Fibroblast of skin of left biceps (primary cell): ENCODE results near the gene HLA-DRB5.
"Not testable (repeated sequence)": the region's sequence is repeated elsewhere in the genome, so short reads cannot be mapped to it uniquely, and the experiment has no call there.

Experiments used
- DNase-seq, 2 experiments: peaks; one replicate each; pipeline ENCODE4 v3.0.0-alpha.2; 2013; ENCODE audit warnings: low read depth in 2 of 2

HLA-DRB5 gene

DNA sequence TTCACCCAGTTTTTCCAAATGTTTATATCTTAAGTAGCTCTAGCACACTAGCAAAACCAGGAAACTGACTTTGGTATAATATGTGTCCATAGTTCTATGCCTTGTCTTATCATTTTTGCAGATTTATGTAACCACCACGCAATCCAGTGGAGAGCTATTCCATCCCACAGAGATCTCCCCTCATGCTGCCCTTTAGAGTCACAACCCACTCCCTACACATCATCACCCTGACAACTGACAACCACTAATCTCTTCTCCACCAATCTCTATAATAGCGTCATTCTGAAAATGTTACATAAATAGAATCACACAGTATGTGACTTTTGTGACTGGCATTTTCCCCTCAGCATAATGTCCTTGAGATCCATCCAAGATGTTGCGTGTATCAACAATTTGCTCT is 29.1 kb downstream of the HLA-DRB5 start:
- DNase-seq: no peak

DNA sequence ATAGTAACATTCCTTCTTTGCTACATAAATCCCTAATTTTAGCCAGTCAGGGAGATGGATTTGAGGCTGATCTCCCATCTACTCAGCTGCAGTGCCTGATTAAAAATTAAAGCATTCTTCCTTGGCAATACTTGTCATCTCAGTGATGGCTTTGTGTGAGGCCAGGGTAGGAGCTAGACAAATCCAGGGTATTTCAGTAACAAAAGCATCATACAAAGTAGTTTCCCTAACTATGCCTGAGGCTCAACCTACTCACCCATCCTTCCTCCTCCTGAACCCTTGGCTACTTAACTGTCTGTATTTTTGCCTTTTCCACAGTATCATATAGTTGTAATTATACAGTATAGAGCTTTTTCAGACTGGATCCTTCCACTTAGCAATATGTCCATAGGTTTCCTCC is 37.7 kb downstream of the HLA-DRB5 start:
- no peak for DNase-seq

DNA sequence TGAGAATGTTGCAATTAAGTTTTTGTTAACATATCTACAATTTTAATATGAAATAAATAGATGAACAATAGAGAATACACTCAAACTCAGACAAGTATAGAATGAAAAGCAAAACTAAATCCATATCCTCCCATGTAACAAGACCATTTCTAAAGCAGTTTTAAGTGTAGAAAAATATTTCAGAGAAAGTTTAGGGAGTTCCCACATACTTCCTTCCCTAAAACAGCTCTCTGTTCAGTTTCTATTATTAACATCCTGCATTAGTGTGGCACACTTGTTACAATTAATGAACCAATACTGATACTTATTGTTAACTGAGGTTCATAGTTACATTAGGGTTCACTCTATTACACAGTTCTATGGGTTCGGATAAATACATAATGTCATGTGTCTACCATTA is 38.4 kb downstream of the HLA-DRB5 start:
- DNase-seq: no peak

DNA sequence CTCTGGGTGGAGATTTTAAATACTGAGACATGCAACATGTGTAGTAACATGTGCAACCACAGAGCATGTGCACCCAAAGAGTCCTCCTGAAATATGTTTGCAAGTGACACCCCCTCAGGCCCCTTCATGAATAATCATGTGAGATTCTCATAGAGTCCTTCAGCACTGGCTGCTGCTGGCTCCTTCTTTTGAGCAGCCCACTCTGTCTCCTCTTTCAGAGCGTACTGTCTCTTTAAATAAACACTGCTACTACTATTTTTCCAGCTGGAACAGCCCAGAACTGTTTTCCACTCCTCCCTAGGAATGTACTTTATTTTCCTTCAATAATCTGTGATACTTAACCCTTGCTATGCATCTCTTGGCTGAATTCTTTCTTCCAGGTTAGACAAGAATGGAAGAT is 42.0 kb downstream of the HLA-DRB5 start:
- no peak for DNase-seq

DNA sequence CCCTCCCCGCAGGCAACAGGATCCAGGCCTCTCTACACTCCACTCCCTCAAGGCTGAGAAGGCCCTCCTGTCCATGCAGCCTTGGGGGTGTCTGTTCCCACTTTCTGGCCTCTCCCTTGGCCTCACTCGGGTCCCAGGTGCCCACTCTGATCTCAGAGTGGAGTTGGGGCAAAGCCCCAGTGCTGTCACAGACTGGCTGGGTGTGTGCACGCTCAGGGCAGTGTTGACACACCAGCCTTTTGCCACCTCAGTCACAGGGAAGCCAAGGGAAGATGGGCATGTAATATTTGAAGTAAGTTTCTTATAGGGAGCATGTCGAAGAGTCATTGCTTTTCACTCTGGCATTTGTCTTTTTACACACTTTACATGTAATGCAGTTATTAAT is 45.5 kb downstream of the HLA-DRB5 start:
- DNase-seq: no peak

DNA sequence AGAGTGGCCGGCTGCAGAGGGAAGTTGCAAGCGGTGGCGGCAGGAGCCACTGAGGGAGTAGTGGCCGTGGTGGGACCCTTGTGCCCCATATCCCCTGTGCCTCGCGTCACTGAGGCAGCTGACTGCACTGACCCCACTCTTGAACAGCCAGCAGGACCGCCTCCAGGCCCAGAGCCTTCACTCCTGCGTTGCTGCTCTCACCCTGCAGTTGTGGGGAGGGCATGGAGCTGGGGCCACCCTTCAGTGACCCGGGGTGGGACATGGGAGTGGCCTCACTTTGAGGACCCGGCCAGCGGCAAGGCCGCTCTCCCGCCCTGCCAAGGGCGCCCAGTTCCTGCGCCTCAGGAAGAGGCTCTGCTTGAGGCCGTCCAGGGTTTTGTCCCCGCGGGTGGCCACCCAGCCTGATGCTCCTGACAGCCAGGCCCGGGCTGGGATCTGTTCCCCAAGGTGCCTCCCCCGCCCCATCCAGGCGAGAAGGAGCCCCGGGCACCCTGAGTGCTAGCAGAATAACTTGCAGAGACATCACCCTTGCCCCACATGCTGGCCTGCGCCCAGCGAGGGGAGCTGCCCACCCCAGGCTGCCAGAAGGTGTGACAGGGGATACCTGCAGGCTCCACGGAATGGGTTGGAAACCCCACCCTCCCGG is 46.0 kb downstream of the HLA-DRB5 start:
- no peak for DNase-seq

DNA sequence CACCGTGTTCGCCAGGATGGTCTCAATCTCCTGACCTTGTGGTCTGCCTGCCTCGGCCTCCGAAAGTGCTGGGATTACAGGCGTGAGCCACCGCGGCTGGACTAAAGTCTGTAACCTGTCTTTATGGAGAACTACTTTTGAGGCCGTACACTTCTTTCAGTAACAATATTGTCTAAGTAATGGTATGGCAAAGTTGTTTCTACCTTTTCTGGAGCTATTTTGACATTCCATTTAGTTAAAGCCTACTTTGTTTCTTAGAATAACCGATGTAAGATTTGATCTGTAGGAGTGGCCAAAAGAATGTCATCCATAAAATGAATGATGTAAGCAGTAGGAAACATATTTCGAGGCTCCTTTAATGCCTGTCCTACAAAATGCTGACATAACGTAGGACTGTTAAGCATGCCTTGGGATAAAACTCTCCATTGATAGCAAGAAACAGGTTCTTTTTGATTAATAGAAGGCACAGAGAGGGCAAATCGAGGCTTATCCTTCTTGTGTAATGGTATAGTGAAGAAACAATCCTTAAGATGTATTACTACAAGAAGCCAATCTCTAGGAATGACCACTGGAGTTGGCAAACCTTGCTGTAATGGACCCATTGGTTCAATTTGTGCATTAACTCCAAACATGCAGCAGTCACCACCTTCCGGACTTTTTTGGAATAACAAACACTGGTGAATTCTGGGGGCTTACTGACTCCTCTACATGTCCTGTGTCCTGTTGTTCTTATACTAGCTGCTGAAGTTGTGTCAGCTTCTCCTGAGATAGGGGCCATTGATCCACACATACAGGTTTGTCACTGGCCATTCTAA is 54.5 kb downstream of the HLA-DRB5 start:
- no peak for DNase-seq

DNA sequence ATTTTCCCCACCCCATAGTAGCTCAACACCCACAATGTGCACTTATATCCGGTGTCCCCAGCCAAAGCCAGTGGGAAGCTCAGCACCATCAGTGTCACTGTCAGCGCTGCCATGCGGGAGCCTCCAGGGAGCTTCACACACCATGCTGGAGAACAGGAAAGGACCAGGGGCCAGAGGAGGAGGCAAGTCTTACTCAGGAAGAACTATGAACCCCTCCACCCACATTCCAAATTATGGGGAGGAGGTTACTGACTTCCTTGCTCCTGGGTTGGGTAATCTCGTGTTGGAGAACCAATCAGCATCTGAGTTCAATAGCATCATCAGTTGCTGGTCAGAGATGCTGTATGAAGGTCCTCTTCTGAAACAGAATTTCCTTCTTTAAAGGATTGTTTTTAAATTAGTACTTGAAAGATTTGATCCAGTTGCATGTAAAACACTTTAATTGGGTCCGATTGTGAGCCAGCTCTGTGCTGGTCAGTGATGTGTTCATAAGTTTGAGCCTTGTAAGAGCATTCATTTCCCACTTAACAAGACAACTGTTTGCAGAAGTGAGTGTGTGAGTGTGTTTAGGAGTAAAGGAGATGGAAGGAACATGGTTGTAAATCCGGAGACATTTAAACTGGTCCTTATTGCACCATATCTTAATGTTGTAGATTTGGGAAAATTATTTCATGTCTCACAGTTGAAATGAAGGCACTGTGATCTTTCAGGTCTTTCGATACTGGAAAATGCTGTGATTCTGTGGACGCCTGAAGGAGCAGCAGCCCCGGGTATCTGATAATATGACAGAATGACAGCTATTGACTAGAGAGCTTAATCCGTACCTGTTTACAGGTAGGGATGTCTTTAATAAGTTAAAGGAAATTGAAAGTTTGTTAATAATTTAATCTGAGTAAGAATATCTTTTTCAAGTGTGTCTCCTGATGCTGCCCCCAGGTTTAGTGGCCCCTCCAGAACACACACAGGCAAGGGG is 56.4 kb downstream of the HLA-DRB5 start:
- not testable (repeated sequence) for DNase-seq

DNA sequence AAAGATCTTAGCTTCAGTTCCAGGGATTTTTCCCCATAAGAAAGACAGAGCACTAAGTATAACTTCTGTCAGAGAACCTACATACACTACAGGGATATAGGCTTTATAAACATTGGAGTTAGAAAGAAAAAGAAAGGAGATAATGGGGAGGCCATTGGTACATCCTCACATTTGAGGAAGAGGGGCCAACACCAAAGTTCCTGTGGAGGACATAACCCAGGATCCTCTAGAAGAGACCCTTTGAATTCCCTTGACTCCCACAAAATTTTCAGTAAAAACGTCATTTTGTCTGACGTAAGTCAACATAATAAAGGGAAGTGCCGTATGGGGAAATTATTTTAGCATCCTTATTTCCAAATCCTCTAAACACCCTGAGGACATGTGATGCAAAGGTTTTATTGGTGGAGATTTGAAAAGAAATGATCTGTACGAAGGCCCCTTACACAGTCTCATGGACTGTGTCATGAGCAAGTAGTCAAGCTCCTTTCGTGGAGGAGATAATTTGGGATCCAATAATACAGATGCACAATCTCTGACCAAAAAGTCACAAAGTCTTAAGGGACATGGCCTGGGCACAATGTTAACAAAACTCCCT is 57.2 kb downstream of the HLA-DRB5 start:
- no peak for DNase-seq

DNA sequence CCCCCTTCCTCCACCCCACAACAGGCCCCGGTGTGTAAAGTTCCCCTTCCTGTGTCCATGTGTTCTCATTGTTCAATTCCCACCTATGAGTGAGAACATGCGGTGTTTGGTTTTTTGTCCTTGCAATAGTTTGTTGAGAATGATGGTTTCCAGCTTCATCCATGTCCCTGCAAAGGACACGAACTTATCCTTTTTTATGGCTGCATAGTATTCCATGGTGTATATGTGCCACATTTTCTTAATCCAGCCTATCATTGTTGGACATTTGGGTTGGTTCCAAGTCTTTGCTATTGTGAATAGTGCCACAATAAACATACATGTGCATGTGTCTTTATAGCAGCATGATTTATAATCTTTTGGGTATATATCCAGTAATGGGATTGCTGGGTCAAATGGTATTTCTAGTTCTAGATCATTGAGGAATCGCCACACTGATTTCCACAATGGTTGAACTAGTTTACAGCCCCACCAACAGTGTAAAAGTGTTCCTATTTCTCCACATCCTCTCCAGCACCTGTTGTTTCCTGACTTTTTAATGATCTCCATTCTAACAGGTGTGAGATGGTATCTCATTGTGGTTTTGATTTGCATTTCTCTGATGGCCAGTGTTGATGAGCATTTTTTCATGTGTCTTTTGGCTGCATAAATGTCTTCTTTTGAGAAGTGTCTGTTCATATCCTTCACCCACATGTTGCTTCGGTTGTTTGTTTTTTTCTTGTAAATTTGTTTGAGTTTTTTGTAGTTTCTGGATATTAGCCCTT is 62.2 kb downstream of the HLA-DRB5 start:
- DNase-seq: not testable (repeated sequence)
